DOHH2 (cell line): ENCODE data around the gene TEKT5.

Source experiments
- CTCF ChIP-seq: fragments of 200-600 bp; sonication (generic); IDR thresholded peaks from one replicate; pipeline ENCODE4 v1.5.1; 2014; ENCODE audit warnings: antibody characterized with exemption, mild to moderate bottlenecking, low read depth, low read length; ENCODE audit not compliant: poor library complexity, severe bottlenecking
- EZH2phosphoT487 ChIP-seq: fragments of 200-600 bp; sonication (generic); IDR thresholded peaks from 2 replicates; pipeline ENCODE4 v1.6.1; 2017; ENCODE audit warnings: borderline replicate concordance, mild to moderate bottlenecking, antibody characterized with exemption, low read length, moderate library complexity, mixed read lengths

- TF ChIP-seq CTCF (no peak), EZH2phosphoT487 (no peak)
These were observed 74.6 kb downstream of the TEKT5 start for GRCh38 chr16:10620120-10620519.
